GM13977 (cell line): ENCODE measurements around the gene NETO2.
"Not testable (repeated sequence)": the region's sequence is repeated elsewhere in the genome, so short reads cannot be mapped to it uniquely, and the experiment has no call there.

Experiments used
- DNase-seq: peaks from one replicate; pipeline ENCODE4 v3.0.0; 2012; ENCODE audit warnings: low spot score
- in situ Hi-C: fragments of 300-500 bp; cut with MboI; formaldehyde crosslinking; loops from one replicate; pipeline ENCODE4 v1.12.0; 2022; ENCODE audit warnings: low sequenced_read_pairs, low pct_unique_long_range_greater_than_20kb, mixed read lengths, inconsistent platforms; ENCODE audit not compliant: unreplicated experiment
- TF ChIP-seq, protein P1 (sequence below): IDR thresholded peaks from 2 replicates; pipeline ENCODE4 v1.5.1; 2012; ENCODE audit warnings: mild to moderate bottlenecking, control low read depth; ENCODE audit not compliant: insufficient read depth; ENCODE audit errors: extremely low read depth, missing control alignments

Gene NETO2

DNA sequence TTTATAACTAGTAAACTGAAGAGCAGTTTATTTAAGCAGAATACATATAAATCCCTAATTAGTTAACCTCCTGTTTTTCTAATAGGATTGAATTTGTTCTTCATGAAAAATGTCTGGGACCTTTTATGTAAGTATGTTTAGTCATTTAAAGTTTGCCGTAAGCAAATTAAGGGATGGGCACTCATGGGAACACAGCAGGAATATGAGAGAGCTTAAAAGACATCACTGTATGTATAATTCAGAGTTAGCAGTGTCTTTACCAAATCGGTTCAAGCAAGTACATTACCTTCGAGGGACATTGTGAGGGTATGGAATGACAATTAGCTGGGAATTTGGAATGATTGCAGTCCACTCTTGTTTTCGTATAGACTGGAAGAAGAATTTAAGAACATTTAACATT, 17.7 kb upstream of the NETO2 start:
- TF ChIP-seq, protein P1, sequence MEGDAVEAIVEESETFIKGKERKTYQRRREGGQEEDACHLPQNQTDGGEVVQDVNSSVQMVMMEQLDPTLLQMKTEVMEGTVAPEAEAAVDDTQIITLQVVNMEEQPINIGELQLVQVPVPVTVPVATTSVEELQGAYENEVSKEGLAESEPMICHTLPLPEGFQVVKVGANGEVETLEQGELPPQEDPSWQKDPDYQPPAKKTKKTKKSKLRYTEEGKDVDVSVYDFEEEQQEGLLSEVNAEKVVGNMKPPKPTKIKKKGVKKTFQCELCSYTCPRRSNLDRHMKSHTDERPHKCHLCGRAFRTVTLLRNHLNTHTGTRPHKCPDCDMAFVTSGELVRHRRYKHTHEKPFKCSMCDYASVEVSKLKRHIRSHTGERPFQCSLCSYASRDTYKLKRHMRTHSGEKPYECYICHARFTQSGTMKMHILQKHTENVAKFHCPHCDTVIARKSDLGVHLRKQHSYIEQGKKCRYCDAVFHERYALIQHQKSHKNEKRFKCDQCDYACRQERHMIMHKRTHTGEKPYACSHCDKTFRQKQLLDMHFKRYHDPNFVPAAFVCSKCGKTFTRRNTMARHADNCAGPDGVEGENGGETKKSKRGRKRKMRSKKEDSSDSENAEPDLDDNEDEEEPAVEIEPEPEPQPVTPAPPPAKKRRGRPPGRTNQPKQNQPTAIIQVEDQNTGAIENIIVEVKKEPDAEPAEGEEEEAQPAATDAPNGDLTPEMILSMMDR, result no peak
- in situ Hi-C loops, result no loop called here
- DNase-seq, result no peak

DNA sequence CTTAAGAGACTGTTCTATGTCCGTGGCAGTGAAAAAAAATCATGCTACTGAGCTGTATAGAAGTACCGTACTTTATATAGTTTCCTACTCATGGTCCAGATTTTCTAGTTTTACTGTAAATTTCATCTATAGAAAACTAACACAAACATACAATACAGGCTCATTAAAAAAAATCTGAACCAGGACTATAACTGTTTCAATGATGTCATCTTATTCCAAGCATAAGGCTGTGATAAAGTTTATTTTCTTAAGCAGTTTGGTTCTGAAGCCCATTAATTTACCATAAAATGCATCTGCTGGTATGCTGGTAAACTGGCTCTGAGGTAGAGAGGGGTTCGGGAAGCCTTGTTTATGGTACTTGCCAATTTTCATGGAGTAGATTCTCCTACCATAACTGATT, 16.7 kb upstream of the NETO2 start:
- DNase-seq, result no peak
- in situ Hi-C loops, result no loop called here
- TF ChIP-seq, protein P1, result no peak

DNA sequence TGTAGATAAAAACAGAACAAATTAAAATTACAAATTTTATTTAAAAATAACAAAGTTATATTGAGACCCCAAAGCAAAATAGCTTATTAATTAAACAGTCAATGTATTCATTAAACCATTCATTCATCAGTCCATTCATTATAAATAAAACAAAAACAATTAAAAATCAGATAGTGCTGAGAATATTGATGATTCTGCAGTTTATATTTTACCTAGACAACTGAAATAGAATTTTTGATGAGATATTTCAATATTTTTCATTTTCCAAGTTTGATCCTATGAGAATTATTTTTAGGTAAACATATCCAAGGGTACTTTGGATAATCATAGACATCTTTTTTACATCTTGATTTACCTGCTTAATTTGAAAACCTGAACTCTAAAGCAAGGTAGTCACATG, 15.2 kb upstream of the NETO2 start:
- TF ChIP-seq, protein P1, result no peak
- in situ Hi-C loops, result no loop called here
- no peak for DNase-seq

DNA sequence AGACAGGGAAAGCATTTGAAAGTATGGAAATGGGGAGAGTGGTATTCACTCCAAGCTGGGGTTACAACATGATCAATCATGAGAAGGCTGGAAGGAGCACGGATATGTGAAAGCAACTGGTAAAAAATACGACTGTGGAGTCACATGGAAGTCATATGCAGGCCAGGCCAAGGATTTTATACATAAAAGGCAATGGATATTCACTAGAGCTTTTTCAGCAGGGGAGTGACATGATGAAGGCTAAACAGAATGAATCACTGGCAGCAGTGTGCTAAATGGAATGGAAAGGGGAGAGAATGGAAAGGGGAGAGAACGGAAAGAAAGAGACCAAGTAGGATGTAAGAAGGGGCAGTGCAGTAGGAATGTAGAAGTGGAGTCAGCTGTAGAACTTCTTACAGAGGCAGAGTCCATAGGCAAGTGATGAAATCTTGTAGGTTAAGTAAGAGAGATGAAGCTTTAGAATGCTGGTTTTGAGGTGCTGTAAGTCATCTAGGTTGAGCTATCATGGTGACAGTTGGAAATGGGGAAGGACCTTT, 13.0 kb upstream of the NETO2 start:
- TF ChIP-seq, protein P1, result no peak
- no peak for DNase-seq
- in situ Hi-C loops, result no loop called here

- DNase-seq, in situ Hi-C loops: not testable (repeated sequence)
Observed at GRCh38 chr16:47152501-47152900, 8.8 kb upstream of the NETO2 start.

DNA sequence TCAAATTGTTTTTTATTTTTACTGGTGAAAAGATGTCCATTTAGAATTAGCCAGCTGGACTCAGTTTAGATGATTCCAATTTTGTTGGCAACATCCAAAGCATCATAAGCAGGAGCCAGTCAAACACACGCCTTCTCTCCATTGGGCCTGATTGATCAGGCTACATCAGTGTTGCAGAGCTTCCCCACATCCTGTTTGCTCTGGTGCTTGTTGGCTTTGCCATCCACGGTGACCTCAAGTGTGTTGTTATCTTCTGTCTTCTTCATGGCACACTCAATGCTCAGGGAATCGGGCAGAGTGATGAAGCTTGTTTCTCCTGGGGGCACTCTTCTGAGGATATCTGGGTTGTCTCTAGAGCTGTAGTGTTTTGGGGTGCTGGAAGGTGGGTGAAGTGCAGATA, 6.3 kb upstream of the NETO2 start:
- in situ Hi-C loops, result no loop called here
- TF ChIP-seq, protein P1, result no peak
- no peak for DNase-seq

- in situ Hi-C loops, result loop anchor here (10.0 kb wide), 1 partner anchor 1010 kb away; the partner anchor contains the start of gene ABCC12
- no peak for DNase-seq
- TF ChIP-seq, protein P1, result no peak
Observed at GRCh38 chr16:47144559-47144877, 773 bp upstream of the NETO2 start.
